HepG2 (cell line): ENCODE results near the gene ANP32B. TPM values are rescaled to one million over a fixed set of nuclear protein-coding genes. Genes with fewer than 3 reads are reported as not detected.

Source experiments
- ATAC-seq: fragments of 200-7000 bp; cut with Tn5 transposase; 3 replicates; pipeline ENCODE4 v1.9.1; 2020; ENCODE audit warnings: mild to moderate bottlenecking, moderate library complexity
- BruUV-seq: library from RNA; stranded (reverse); fragments of 400-500 nt; replicated peaks from 2 replicates; lab custom pipeline; 2021; lab: Mats Ljungman, UMichigan
- CTCF ChIA-PET: fragments of 300-600 bp; formaldehyde crosslinking; extraction: SDS; loops from one replicate; lab custom pipeline; 2021; ENCODE audit warnings: low total read pairs, inconsistent platforms, low intra/inter-chr PET ratio; lab: Yijun Ruan, JAX
- POLR2A ChIA-PET: fragments of 350-600 bp; sonication (Branson Sonifier 250); formaldehyde crosslinking; loops from one replicate; lab custom pipeline; 2020; ENCODE audit warnings: antibody characterized with exemption, inconsistent platforms; lab: Yijun Ruan, JAX
- DNase-seq: peaks from one replicate; pipeline ENCODE4 v3.0.0-alpha.2; 2015; ENCODE audit warnings: low spot score
- FAIRE-seq: peaks from 3 replicates; lab custom pipeline; 2011; peaks lifted over from hg19 to GRCh38; lab: Jason Lieb, UNC
- H2AFZ ChIP-seq: one replicate; pipeline ENCODE4 v1.6.1; 2011; ENCODE audit warnings: low read length, inconsistent platforms
- H3K27ac ChIP-seq: fragments of 300-600 bp; 3 replicates; pipeline ENCODE4 v1.8.0; 2011; ENCODE audit warnings: mixed run types, mild to moderate bottlenecking, mixed read lengths, low read length, inconsistent platforms; ENCODE audit not compliant: insufficient read depth; ENCODE audit errors: extremely low read length
- H3K27me3 ChIP-seq, 2 experiments: fragments of 200-600 bp in 1 of 2; 2 replicates in 1 of 2; 3 replicates in 1 of 2; pipeline versions ENCODE4 v1.6.0 to v1.8.0; 2011; ENCODE audit warnings: low read length in 2 of 2, mild to moderate bottlenecking in 2 of 2, moderate library complexity in 2 of 2, inconsistent platforms in 1 of 2; ENCODE audit not compliant: insufficient read depth in 2 of 2, control insufficient read depth in 1 of 2
- H3K36me3 ChIP-seq, 2 experiments: fragments of 200-600 bp in 1 of 2; replicated peaks in 1 of 2; 2 replicates in 1 of 2; 3 replicates in 1 of 2; pipeline versions ENCODE4 v1.5.1 to v1.8.0; 2011; ENCODE audit warnings: low read length in 2 of 2, inconsistent platforms in 1 of 2; ENCODE audit not compliant: insufficient read depth in 2 of 2, control insufficient read depth in 1 of 2
- H3K4me1 ChIP-seq: 2 replicates; pipeline ENCODE4 v1.5.1; 2012; ENCODE audit warnings: low read length, inconsistent platforms; ENCODE audit not compliant: insufficient read depth
- H3K4me2 ChIP-seq: 2 replicates; pipeline ENCODE4 v1.6.0; 2011; ENCODE audit warnings: low read depth, low read length, inconsistent platforms
- H3K4me3 ChIP-seq, 3 experiments: fragments of 200-600 bp in 1 of 3; sonication (generic), shearing (Covaris generic) in 1 of 3; replicated peaks in 1 of 3; 2 replicates each; pipeline ENCODE4 v1.5.1; 2011 to 2016; ENCODE audit warnings: low read length in 3 of 3, inconsistent platforms in 2 of 3, low read depth in 2 of 3, mild to moderate bottlenecking in 2 of 3, control low read depth in 1 of 3, mixed read lengths in 1 of 3; ENCODE audit not compliant: insufficient read depth in 1 of 3
- H3K79me2 ChIP-seq: one replicate; pipeline ENCODE4 v1.6.1; 2011; ENCODE audit warnings: low read length, inconsistent platforms; ENCODE audit not compliant: insufficient read depth
- H3K9ac ChIP-seq: 2 replicates; pipeline ENCODE4 v1.6.0; 2011; ENCODE audit warnings: mild to moderate bottlenecking, low read depth, low read length, inconsistent platforms; ENCODE audit not compliant: insufficient read depth
- H3K9me3 ChIP-seq: 2 replicates; pipeline ENCODE4 v1.5.1; 2012; ENCODE audit warnings: mild to moderate bottlenecking, low read length
- H4K20me1 ChIP-seq: 2 replicates; pipeline ENCODE4 v1.6.0; 2011; ENCODE audit warnings: inconsistent platforms, mild to moderate bottlenecking, low read length, moderate library complexity; ENCODE audit not compliant: insufficient read depth
- E2F1 ChIP-seq: sonication (generic); formaldehyde crosslinking; IDR thresholded peaks from 2 replicates; pipeline ENCODE4 v1.5.0; 2020; ENCODE audit warnings: missing genetic modification reagents
- HNRNPLL ChIP-seq: fragments of 200-400 bp; formaldehyde crosslinking; IDR thresholded peaks from 2 replicates; pipeline ENCODE4 v1.6.1; 2017; ENCODE audit warnings: mild to moderate bottlenecking, low read depth, low read length; ENCODE audit not compliant: poor library complexity, severe bottlenecking
- NFE2 ChIP-seq: sonication (generic); formaldehyde crosslinking; IDR thresholded peaks from 2 replicates; pipeline ENCODE4 v1.4.0; 2020; ENCODE audit warnings: missing genetic modification reagents
- POLR2AphosphoS5 ChIP-seq: IDR thresholded peaks from 2 replicates; pipeline ENCODE4 v1.6.1; 2012; ENCODE audit warnings: low read depth, low read length
- RAD21 ChIP-seq: fragments of 450-650 bp; formaldehyde crosslinking; IDR thresholded peaks from 2 replicates; pipeline ENCODE4 v1.5.0; 2020; ENCODE audit warnings: mild to moderate bottlenecking
- STAG1 ChIP-seq: sonication (generic); formaldehyde crosslinking; IDR thresholded peaks from 2 replicates; pipeline ENCODE4 v1.4.0; 2020; ENCODE audit warnings: missing genetic modification reagents
- SUZ12 ChIP-seq: fragments of 150-350 bp; IDR thresholded peaks from 2 replicates; pipeline ENCODE4 v1.6.1; 2014; ENCODE audit warnings: low read depth, low read length
- ZFX ChIP-seq: sonication (generic); formaldehyde crosslinking; IDR thresholded peaks from 2 replicates; pipeline ENCODE4 v1.4.0; 2020; ENCODE audit warnings: mild to moderate bottlenecking, low read depth, missing genetic modification reagents, moderate library complexity
- ZMYM4 ChIP-seq: sonication (generic); formaldehyde crosslinking; IDR thresholded peaks from 2 replicates; pipeline ENCODE4 v1.8.1; 2023; ENCODE audit warnings: mild to moderate bottlenecking, missing genetic modification reagents
- ZNF232 ChIP-seq: sonication (generic); formaldehyde crosslinking; IDR thresholded peaks from 2 replicates; pipeline ENCODE4 v1.4.0; 2020; ENCODE audit warnings: missing genetic modification reagents, borderline replicate concordance
- ZNF614 ChIP-seq: IDR thresholded peaks from 2 replicates; pipeline ENCODE4 v1.6.1; 2018; ENCODE audit warnings: missing biosample characterization, missing genetic modification reagents, inconsistent platforms, borderline replicate concordance
- ZNF644 ChIP-seq: IDR thresholded peaks from 2 replicates; pipeline ENCODE4 v1.6.1; 2016; ENCODE audit warnings: low read depth
- ZNF691 ChIP-seq: sonication (generic); formaldehyde crosslinking; IDR thresholded peaks from 2 replicates; pipeline ENCODE4 v1.4.0; 2020; ENCODE audit warnings: missing genetic modification reagents, low read depth, mild to moderate bottlenecking, borderline replicate concordance
- ZNF891 ChIP-seq: sonication (generic); formaldehyde crosslinking; IDR thresholded peaks from 2 replicates; pipeline ENCODE4 v1.5.0; 2020; ENCODE audit warnings: mild to moderate bottlenecking, missing genetic modification reagents
- in situ Hi-C: cut with HindIII; loops from 2 replicates; pipeline ENCODE4 v1.10.0; 2017; ENCODE audit warnings: low pct_unique_long_range_greater_than_20kb; ENCODE audit not compliant: extremely low pct_ligation_motif_present
- intact Hi-C: fragments of 100-400 bp; cut with micrococcal nuclease; formaldehyde crosslinking; loops from one replicate; pipeline ENCODE4 v1.10.0; 2022; ENCODE audit not compliant: unreplicated experiment
- polyA plus RNA-seq, 8 experiments: library from polyadenylated mRNA; depleted of rRNA in 3 of 8; stranded (reverse) in 7 of 8; unstranded in 1 of 8; fragments of >200 nt; fragmentation: Illumina TruSeq in 4 of 8; extraction: Trizol in 4 of 8; gene quantifications; 2 replicates each; pipeline versions ENCODE4 v1.2.1 to v1.2.3, GENCODE V29; 2011 to 2016; ENCODE audit warnings: low read depth in 4 of 8, missing spikeins in 1 of 8, mixed read lengths in 1 of 8; ENCODE audit not compliant: insufficient read depth in 1 of 8
- total RNA-seq, 5 experiments: library from RNA; depleted of rRNA; stranded (reverse); fragments of >200 nt; fragmentation: Illumina TruSeq; extraction: Trizol; gene quantifications; 2 replicates each; pipeline ENCODE4 v1.2.3, GENCODE V29; 2016; ENCODE audit warnings: low read depth in 1 of 5
- TF ChIP-seq, protein P1 (sequence below): sonication (generic); formaldehyde crosslinking; IDR thresholded peaks from 2 replicates; pipeline ENCODE4 v1.5.1; 2020; ENCODE audit warnings: missing genetic modification reagents, mild to moderate bottlenecking, borderline replicate concordance
- TF ChIP-seq, protein P2 (sequence below), 2 experiments: IDR thresholded peaks; 2 replicates each; pipeline ENCODE4 v1.6.1; 2011 to 2012; ENCODE audit warnings: low read length in 2 of 2, borderline replicate concordance in 1 of 2, low read depth in 1 of 2, mild to moderate bottlenecking in 1 of 2, moderate library complexity in 1 of 2
- TF ChIP-seq, protein P3 (sequence below): sonication (generic); formaldehyde crosslinking; IDR thresholded peaks from 2 replicates; pipeline ENCODE4 v1.4.0; 2020; ENCODE audit warnings: low read depth, mild to moderate bottlenecking, missing genetic modification reagents

The ANP32B gene
- total and polyA plus RNA-seq, 2 of the 13 experiments (the other 11 are each of a cell fraction or from before 2014, with no cell fraction given), result 22.1 to 37.5 TPM

GRCh38 chr9:97954550-97954989, 28.6 kb upstream of the ANP32B start:
- peak; percentile 96 for ATAC-seq
- H3K36me3 ChIP-seq, result no peaks in the 10 kb centered on the region
- H3K9ac ChIP-seq, result no peak overlapping the region
- intact Hi-C loops, result loop anchor here (1.0 kb wide), 2 partner anchors 31 to 244 kb away; no protein-coding TSS in a partner anchor
- no peaks in the 10 kb centered on the region for H3K4me1 ChIP-seq
- POLR2A ChIA-PET, result no interaction called here
- H4K20me1 ChIP-seq, result no peaks in the 10 kb centered on the region
- H3K27me3 ChIP-seq, result peaks cover 0 to 4% of the 10 kb centered on the region in 2 experiments; a peak in 1 of 5 replicates
- no TSS peak for BruUV-seq
- no peak overlapping the region for H2AFZ ChIP-seq
- no peak overlapping the region for H3K4me2 ChIP-seq
- peak; percentile 52 for DNase-seq
- no peaks in the 10 kb centered on the region for H3K79me2 ChIP-seq
- in situ Hi-C loops, result no loop called here
- no peak overlapping the region for H3K4me3 ChIP-seq
- H3K9me3 ChIP-seq, result 0 out of 2 replicates have a peak, but pooled peaks cover 5% of the 10 kb centered on the region
- FAIRE-seq, result peak; percentile 96
- H3K27ac ChIP-seq, result no peak overlapping the region
- CTCF ChIA-PET, result interaction anchor here (2.9 kb wide), 1 partner anchor 31 kb away, joined by 34 read pairs; the partner anchor contains the start of gene TRMO
- no peak for TF ChIP-seq POLR2AphosphoS5
- no peak for TF ChIP-seq ZNF691
- TF ChIP-seq ZMYM4 (CRISPR knock-in tag), result no peak
- TF ChIP-seq, protein P1, sequence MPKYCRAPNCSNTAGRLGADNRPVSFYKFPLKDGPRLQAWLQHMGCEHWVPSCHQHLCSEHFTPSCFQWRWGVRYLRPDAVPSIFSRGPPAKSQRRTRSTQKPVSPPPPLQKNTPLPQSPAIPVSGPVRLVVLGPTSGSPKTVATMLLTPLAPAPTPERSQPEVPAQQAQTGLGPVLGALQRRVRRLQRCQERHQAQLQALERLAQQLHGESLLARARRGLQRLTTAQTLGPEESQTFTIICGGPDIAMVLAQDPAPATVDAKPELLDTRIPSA, result no peak
- no peak for TF ChIP-seq SUZ12
- 0 out of 2 replicates have a peak, but pooled peaks have one; percentile 31 for TF ChIP-seq ZNF644
- TF ChIP-seq ZNF232 (CRISPR knock-in tag), result no peak
- peak; percentile 60 for TF ChIP-seq STAG1
- 0 out of 2 replicates have a peak, but pooled peaks have one; percentile 21 for TF ChIP-seq ZNF614 (CRISPR knock-in tag)
- TF ChIP-seq, protein P2, sequence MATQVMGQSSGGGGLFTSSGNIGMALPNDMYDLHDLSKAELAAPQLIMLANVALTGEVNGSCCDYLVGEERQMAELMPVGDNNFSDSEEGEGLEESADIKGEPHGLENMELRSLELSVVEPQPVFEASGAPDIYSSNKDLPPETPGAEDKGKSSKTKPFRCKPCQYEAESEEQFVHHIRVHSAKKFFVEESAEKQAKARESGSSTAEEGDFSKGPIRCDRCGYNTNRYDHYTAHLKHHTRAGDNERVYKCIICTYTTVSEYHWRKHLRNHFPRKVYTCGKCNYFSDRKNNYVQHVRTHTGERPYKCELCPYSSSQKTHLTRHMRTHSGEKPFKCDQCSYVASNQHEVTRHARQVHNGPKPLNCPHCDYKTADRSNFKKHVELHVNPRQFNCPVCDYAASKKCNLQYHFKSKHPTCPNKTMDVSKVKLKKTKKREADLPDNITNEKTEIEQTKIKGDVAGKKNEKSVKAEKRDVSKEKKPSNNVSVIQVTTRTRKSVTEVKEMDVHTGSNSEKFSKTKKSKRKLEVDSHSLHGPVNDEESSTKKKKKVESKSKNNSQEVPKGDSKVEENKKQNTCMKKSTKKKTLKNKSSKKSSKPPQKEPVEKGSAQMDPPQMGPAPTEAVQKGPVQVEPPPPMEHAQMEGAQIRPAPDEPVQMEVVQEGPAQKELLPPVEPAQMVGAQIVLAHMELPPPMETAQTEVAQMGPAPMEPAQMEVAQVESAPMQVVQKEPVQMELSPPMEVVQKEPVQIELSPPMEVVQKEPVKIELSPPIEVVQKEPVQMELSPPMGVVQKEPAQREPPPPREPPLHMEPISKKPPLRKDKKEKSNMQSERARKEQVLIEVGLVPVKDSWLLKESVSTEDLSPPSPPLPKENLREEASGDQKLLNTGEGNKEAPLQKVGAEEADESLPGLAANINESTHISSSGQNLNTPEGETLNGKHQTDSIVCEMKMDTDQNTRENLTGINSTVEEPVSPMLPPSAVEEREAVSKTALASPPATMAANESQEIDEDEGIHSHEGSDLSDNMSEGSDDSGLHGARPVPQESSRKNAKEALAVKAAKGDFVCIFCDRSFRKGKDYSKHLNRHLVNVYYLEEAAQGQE (IDR thresholded peaks at IDR 0.05; ENCODE audit: borderline replicate concordance in 1 of 2, low read depth in 1 of 2, low read length in 2 of 2), result no peak
- TF ChIP-seq E2F1 (CRISPR knock-in tag), result no peak
- no peak for TF ChIP-seq NFE2 (CRISPR knock-in tag)
- peak; percentile 42; the same call in 1 of the 2 replicates for TF ChIP-seq ZFX
- TF ChIP-seq RAD21, result peak; percentile 38; the same call in 1 of the 2 replicates
- no peak for TF ChIP-seq HNRNPLL
- TF ChIP-seq ZNF891 (CRISPR knock-in tag), result no peak
- TF ChIP-seq, protein P3, sequence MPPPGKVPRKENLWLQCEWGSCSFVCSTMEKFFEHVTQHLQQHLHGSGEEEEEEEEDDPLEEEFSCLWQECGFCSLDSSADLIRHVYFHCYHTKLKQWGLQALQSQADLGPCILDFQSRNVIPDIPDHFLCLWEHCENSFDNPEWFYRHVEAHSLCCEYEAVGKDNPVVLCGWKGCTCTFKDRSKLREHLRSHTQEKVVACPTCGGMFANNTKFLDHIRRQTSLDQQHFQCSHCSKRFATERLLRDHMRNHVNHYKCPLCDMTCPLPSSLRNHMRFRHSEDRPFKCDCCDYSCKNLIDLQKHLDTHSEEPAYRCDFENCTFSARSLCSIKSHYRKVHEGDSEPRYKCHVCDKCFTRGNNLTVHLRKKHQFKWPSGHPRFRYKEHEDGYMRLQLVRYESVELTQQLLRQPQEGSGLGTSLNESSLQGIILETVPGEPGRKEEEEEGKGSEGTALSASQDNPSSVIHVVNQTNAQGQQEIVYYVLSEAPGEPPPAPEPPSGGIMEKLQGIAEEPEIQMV, result no peak
